Urinary bladder (tissue), 4 donors: ENCODE measurements around the gene PPY. TPM values are rescaled to one million over a fixed set of nuclear protein-coding genes. Genes with fewer than 3 reads are reported as not detected.
"Not testable (repeated sequence)": the region's sequence is repeated elsewhere in the genome, so short reads cannot be mapped to it uniquely, and the experiment has no call there.

Source experiments
- DNase-seq: peaks from one replicate; pipeline ENCODE4 v3.0.0-alpha.2; 2015; ENCODE audit errors: extremely low spot score
- H3K27ac ChIP-seq: one replicate; pipeline ENCODE4 v1.5.1; 2013; ENCODE audit warnings: low read depth, mild to moderate bottlenecking, moderate library complexity
- H3K36me3 ChIP-seq: one replicate; pipeline ENCODE4 v1.6.1; 2013; ENCODE audit warnings: mild to moderate bottlenecking, moderate library complexity; ENCODE audit not compliant: insufficient read depth
- H3K4me1 ChIP-seq: one replicate; pipeline ENCODE4 v1.6.1; 2013; ENCODE audit warnings: mild to moderate bottlenecking, moderate library complexity; ENCODE audit not compliant: insufficient read depth
- H3K4me3 ChIP-seq: one replicate; pipeline ENCODE4 v1.5.1; 2013; ENCODE audit warnings: low read depth, low read length
- WGBS: extraction: QIAGEN DNeasy Blood & Tissue Kit; methylation state at CpG from one replicate; pipeline ENCODE4 v1.1.7; 2013; 5-methylcytosine and 5-hydroxymethylcytosine counted together
- polyA plus RNA-seq: library from polyadenylated mRNA; stranded (reverse); fragments of 200-250 nt; gene quantifications from one replicate; pipeline ENCODE4 v1.2.3, GENCODE V29; 2013
- total RNA-seq: library from RNA; depleted of rRNA; stranded (reverse); fragments of >200 nt; gene quantifications from one replicate; pipeline ENCODE4 v1.2.3, GENCODE V29; 2014
- donor health status: healthy with polysubstance abuse.
- donor health status: healthy.

PPY gene
- total and polyA plus RNA-seq, 2 donors = not detected

DNA sequence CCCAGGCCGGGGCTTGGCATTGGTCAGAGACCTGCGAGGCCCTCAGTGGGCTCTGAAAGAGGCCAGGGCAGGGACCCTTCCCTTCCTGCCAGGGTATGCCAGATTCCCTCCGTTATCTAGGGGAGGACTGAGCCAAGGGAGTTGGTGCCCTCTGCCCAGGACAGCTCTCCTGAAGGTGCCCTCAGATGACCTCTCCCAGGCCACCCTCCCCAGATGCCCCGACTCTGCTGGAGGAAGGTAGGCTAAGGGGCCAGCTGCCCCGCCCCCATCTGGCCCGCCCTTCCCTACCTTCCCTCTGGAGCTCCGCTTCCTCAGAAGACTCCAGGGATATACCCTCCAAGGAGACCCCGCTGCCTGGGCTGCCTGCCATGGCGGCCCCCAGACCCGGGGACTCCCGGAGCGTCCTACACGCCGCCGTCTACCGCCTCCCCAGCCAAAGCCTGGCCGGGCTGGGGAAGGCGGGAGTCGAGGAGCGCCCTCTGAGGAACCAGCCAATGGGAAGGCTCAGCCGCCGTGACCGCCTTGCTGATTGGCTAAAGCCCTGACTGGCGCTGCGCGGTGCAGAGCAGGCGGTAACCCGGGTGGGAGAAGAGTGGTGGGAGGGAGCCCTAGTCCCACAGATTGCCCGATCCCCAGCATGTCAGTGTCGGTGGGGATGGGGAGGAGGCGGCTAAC lies 42.0 kb downstream of the PPY start:
- no peaks in the 10 kb centered on the region for H3K4me1 ChIP-seq
- WGBS = 2% methylated on average over 31 of the region's 31 CpGs
- peak; percentile 63 for DNase-seq

DNA sequence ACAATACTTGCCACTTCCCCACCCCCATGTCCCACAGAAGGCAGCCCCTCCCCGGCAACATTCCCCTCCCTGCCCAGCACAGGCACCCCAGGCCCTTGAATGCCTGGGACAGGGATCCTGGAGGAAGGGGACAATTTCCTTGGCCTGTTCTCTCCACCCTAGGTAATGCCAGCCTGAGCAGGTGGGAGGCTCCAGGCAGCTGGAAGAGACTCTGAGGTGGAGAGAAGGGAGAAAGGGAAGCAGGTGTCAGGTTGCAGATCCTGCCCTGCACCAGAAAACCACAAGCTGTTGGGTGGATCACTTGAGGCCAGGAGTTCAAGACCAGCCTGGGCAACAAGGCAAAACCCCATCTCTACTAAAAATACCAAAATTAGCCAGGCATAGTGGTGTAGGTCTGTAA lies 43.8 kb downstream of the PPY start:
- no peak overlapping the region for H3K27ac ChIP-seq
- WGBS = 60% methylated on average over 1 of the region's 1 CpG
- no peak for DNase-seq
- no peaks in the 10 kb centered on the region for H3K4me1 ChIP-seq
- H3K36me3 ChIP-seq = no peaks in the 10 kb centered on the region
- no peak overlapping the region for H3K4me3 ChIP-seq

More for the DNA sequence above, 42.0 kb downstream of the PPY start:
- H3K36me3 ChIP-seq = no peaks in the 10 kb centered on the region
- H3K4me3 ChIP-seq = peak overlapping the region; percentile 5
- H3K27ac ChIP-seq = no peak overlapping the region

- 86% methylated on average over 3 of the region's 3 CpGs for WGBS
- no peaks in the 10 kb centered on the region for H3K4me1 ChIP-seq
- H3K36me3 ChIP-seq = no peaks in the 10 kb centered on the region
- H3K4me3 ChIP-seq = no peak overlapping the region
- no peak overlapping the region for H3K27ac ChIP-seq
- no peak for DNase-seq
Observed at GRCh38 chr17:43897831-43898230, 44.4 kb downstream of the PPY start.

DNA sequence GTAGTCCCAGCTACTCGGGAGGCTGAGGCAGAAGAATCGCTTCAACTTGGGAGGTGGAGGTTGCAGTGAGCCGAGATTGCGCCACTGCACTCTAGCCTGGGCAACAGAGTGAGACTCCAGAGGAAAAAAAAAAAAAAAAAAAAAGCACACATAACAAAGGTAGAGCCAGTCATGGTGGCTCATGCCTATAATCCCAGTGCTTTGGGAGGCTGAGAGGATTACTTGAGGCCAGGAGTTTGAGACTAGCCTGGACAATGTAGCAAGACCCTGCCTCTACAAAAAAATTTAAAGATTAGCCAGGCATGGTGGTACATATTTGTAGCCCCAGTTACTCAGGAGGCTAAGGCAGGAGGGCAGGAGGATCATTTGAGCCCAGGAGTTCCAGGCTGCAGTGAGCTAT lies 47.8 kb downstream of the PPY start:
- WGBS = 96% methylated on average over 4 of the region's 4 CpGs

DNA sequence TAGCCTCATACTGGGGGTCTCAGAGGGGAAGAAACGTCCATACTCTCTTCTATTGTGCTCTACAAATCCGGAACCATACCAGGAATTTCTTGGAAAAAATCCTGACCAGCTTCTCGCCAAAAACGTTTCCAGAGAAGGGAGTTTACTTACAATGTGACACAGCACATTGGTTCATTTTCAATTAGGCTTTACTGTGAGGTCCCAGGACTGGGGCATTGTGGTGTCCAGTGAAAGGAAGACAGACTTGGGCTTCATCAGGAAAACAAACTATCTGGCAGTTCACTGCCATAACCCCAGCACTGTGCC lies 49.7 kb downstream of the PPY start:
- H3K4me1 ChIP-seq = no peaks in the 10 kb centered on the region
- DNase-seq = no peak
- no peaks in the 10 kb centered on the region for H3K36me3 ChIP-seq
- no peak overlapping the region for H3K4me3 ChIP-seq
- 37% methylated on average over 4 of the region's 4 CpGs for WGBS
- no peak overlapping the region for H3K27ac ChIP-seq

More for the DNA sequence above, 47.8 kb downstream of the PPY start:
- H3K27ac ChIP-seq, H3K36me3 ChIP-seq, H3K4me3 ChIP-seq, DNase-seq, H3K4me1 ChIP-seq: not testable (repeated sequence)

GRCh38 chr17:43891851-43892646 lies 50.2 kb downstream of the PPY start:
- Histone ChIP-seq H3K4me1 (no peaks in the 10 kb centered on the region), H3K27ac (no peak overlapping the region), H3K4me3 (no peak overlapping the region), H3K36me3 (no peaks in the 10 kb centered on the region)
- WGBS = 87% methylated on average over 5 of the region's 5 CpGs
- DNase-seq = no peak

Other genes starting within 250 kb of the PPY start
- 0.21 TPM for gene SOST, start 183.7 kb downstream of the PPY start, total RNA-seq
- not detected for gene SOST, start 183.7 kb downstream of the PPY start, polyA plus RNA-seq
- 44.5 TPM for gene DUSP3, start 163.5 kb downstream of the PPY start, total RNA-seq
- gene DUSP3, start 163.5 kb downstream of the PPY start, polyA plus RNA-seq = 73.9 TPM
- gene CFAP97D1, start 162.0 kb downstream of the PPY start, total RNA-seq = not detected
- gene CFAP97D1, start 162.0 kb downstream of the PPY start, polyA plus RNA-seq = 0.05 TPM
- gene MPP3, start 109.3 kb downstream of the PPY start, total RNA-seq = 12.1 TPM
- 5.4 TPM for gene MPP3, start 109.3 kb downstream of the PPY start, polyA plus RNA-seq
- 0.58 TPM for gene CD300LG, start 95.3 kb downstream of the PPY start, total RNA-seq
- gene CD300LG, start 95.3 kb downstream of the PPY start, polyA plus RNA-seq = 3.4 TPM
- gene MPP2, start 34.9 kb downstream of the PPY start, total RNA-seq = 3.7 TPM
- gene MPP2, start 34.9 kb downstream of the PPY start, polyA plus RNA-seq = 14.9 TPM
- not detected for gene PYY, start 11.5 kb upstream of the PPY start, total RNA-seq
- gene PYY, start 11.5 kb upstream of the PPY start, polyA plus RNA-seq = not detected
- gene NAGS, start 62.1 kb upstream of the PPY start, total RNA-seq = 0.90 TPM
- 2.1 TPM for gene NAGS, start 62.1 kb upstream of the PPY start, polyA plus RNA-seq
- 39.0 TPM for gene TMEM101, start 72.5 kb upstream of the PPY start, total RNA-seq
- gene TMEM101, start 72.5 kb upstream of the PPY start, polyA plus RNA-seq = 39.7 TPM
- gene LSM12, start 124.2 kb upstream of the PPY start, total RNA-seq = 17.2 TPM
- gene LSM12, start 124.2 kb upstream of the PPY start, polyA plus RNA-seq = 20.9 TPM
- gene G6PC3, start 128.3 kb upstream of the PPY start, total RNA-seq = 10.5 TPM
- gene G6PC3, start 128.3 kb upstream of the PPY start, polyA plus RNA-seq = 86.1 TPM
- 26.9 TPM for gene HDAC5, start 181.2 kb upstream of the PPY start, total RNA-seq
- gene HDAC5, start 181.2 kb upstream of the PPY start, polyA plus RNA-seq = 43.3 TPM
- gene HROB, start 199.5 kb upstream of the PPY start, total RNA-seq = 1.5 TPM
- 0.87 TPM for gene HROB, start 199.5 kb upstream of the PPY start, polyA plus RNA-seq
- 0.69 TPM for gene ASB16, start 228.2 kb upstream of the PPY start, total RNA-seq
- 1.2 TPM for gene ASB16, start 228.2 kb upstream of the PPY start, polyA plus RNA-seq
- 20.2 TPM for gene TMUB2, start 244.5 kb upstream of the PPY start, total RNA-seq
- 48.7 TPM for gene TMUB2, start 244.5 kb upstream of the PPY start, polyA plus RNA-seq